IPS-NIHi11 (cell line): Measurements from ENCODE around the gene POLD3.

Experiments used
- DNase-seq: peaks from one replicate; pipeline ENCODE4 v3.0.0; 2012; ENCODE audit warnings: mixed read lengths, low spot score

POLD3 gene, protein sequence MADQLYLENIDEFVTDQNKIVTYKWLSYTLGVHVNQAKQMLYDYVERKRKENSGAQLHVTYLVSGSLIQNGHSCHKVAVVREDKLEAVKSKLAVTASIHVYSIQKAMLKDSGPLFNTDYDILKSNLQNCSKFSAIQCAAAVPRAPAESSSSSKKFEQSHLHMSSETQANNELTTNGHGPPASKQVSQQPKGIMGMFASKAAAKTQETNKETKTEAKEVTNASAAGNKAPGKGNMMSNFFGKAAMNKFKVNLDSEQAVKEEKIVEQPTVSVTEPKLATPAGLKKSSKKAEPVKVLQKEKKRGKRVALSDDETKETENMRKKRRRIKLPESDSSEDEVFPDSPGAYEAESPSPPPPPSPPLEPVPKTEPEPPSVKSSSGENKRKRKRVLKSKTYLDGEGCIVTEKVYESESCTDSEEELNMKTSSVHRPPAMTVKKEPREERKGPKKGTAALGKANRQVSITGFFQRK

DNA sequence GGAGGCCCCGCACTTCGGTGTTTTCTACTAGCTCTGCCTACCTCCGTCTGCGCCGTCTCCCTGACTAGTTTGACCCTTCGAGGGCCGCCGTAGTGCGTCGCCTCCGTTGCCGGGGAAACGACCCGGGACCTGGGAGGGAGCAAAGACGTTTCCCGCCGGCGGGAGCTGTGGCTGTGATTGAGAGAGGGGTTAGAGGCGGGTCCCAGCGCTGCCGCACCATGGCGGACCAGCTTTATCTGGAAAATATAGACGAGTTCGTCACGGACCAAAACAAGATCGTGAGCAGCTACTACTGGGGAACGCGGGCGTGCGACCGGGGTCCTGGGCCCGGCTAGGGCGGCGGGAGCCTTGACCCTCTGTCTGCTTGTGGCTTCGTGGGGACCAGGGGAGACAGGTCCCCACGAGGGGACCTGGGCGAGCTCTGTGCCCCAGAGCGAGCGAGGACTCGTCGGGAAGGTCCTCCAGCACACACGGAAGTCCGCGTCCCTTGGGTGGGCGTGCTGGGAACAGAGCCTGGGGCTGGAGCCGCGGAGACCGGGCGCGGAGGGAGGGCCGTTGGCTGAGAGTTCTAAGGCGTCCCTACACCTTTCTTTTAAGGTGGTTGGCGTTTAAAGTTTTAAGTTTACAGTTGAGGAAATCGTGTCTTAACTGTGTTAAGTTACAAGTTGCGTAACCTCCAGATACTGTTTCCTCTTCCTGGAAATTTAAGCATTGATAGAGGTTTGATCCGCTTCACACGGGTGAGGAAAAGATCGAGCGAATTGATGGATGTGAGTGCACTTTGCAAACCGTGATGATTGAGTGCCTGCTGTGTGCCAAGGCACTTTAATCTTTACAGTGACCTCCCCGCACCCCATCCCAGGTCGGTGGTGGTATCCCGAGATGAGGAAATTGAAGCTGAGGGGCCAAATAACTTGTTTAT is at the start of gene POLD3:
TSS of gene POLD3 (plus strand) at position 142 of the 922 bp plus-strand sequence. CDS start at position 219, 77 bp downstream.
- peak; percentile 92 for DNase-seq

DNA sequence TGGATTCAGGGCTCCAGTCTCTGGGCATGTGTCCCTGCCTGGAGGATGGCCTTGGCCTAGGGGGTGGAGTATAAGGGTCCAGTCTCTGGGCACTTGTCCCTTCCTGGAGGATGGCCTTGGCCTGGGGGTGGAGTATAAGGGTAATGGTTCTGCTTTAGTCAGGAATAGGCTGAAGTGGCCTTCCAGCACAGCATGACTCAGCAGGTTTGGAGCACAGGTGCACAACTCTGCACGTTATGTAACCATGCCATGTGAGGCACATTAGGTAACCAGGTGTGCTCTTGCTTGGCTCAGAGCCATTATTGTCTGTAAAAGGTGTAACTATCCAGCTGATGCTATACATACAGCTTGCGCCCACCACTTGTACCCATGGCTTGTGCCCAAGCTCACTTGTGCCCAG is 48.4 kb upstream of the POLD3 start:
- no peak for DNase-seq

DNA sequence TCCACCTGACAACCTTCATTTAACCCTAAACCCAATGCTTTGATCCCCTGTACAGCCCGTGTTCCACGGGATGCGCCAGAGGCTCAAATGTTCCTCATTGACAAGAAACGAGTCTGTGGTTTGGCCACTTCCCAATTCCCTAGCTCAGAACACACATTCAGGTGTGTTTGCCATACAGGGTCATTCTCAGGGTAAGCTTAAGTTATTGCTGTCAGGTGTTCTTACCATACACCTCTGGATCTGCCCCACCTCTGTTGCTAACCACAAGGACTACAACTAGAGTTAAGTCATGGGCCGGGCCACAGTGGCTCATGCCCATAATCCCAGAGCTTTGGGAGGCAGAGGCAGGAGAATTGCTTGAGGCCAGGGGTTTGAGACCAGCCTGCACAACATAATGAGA is 45.6 kb upstream of the POLD3 start:
- DNase-seq = no peak

- DNase-seq = no peak
Observed at GRCh38 chr11:74550991-74551753, 41.2 kb upstream of the POLD3 start.

GRCh38 chr11:74551754-74552145 is 40.6 kb upstream of the POLD3 start:
- no peak for DNase-seq

DNA sequence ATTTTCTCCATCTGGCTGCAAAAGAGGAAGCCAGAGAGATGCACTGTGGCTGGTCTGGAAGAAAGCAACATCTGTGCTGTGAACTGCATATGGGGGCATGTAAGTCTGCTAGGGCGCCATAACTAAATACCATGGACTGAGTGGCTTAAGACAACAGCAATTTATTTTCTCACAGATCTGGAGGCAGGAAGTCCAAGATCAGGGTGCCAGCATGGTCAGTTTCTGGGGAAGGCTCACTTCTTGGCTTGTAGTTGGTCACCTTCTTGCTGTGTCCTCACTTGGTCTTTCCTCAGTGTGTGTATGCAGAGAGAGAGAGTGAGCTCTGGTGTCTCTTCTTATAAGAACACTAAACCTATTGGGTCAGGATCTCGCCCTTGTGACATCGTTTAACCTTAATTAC is 34.9 kb upstream of the POLD3 start:
- DNase-seq = no peak

- DNase-seq = no peak
Observed at GRCh38 chr11:74559110-74559933, 33.1 kb upstream of the POLD3 start.

DNA sequence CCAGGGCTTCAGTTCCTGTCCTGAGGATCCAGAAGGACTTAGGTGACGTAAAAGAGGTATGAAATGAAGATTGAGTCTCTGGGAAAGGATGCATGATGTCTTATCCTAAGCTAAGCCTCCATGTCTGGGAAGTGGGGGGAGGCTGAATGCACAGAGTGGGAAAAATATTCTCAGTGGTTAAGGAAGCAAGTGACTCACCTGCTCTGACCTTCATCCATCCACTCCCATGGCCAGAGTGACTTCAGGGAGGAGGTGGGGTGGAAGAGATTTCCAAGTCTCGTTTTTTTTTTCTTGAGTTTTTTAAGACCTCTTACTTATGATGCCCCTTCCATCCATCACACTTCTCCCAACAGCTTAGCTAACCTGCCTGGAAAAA is 32.5 kb upstream of the POLD3 start:
- no peak for DNase-seq

- DNase-seq = no peak
Observed at GRCh38 chr11:74566146-74566960, 26.0 kb upstream of the POLD3 start.

DNA sequence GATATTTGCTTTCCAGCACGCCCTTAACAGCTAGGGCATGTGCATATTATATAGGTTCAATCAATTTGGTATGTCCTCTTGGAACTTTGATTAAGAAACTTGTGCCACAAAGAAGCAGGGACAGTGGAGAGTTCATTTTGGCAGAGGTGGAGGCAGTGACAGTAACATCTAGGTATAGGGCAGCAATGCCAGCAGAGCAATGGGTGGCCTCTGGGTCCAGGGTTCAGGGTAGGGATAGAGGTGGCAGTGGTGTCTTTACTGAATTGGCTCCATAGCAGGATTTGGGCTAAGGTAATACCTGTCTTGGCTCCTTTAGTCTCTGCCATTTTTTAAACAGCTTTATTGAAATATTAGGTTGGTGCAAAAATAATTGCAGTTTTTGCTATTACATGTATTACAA is 24.4 kb upstream of the POLD3 start:
- no peak for DNase-seq

- DNase-seq = peak; percentile 76
Observed at GRCh38 chr11:74570266-74571061, 21.9 kb upstream of the POLD3 start.

- DNase-seq = no peak
Observed at GRCh38 chr11:74571062-74571399, 21.4 kb upstream of the POLD3 start.

GRCh38 chr11:74572349-74572748 is 20.0 kb upstream of the POLD3 start:
- DNase-seq = no peak

GRCh38 chr11:74574563-74574962 is 17.8 kb upstream of the POLD3 start:
- no peak for DNase-seq

DNA sequence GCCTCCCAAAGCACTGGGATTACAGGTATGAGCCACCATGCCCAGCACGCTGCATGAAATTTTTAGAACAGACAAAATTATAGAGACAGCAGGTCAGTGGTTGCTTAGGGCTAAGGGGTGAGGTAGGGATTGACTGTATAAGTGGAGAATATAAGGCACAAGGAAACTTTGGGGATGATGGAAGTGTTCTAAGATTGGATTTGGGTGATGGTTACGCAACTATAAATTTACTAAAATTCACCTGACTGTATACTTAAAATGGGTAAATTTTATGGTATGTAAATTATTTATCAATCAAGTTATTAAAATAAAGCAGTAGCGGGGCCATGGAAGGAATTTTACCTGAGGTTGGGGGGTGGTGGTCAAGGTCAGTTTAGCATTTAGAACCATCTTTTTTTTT is 16.4 kb upstream of the POLD3 start:
- DNase-seq = no peak

DNA sequence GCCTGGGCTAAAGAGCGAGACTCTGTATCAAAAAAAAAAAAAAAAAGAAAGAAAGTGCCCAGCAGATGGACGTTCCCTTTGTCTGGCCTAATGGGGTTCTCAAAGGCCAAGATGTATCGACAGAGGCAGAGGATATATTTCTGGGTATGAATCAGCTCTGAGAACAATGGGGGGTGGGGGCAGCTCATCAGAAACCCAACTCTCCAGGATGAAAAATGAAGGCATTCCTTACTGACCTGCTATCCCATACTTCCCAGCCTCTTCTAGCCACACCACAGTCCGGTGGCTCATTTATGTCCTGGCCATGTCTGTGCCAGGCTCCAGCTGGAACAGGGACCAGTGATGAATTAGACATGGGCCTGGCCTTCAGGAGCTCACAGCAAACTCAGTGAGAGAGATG is 15.2 kb upstream of the POLD3 start:
- DNase-seq = no peak

DNA sequence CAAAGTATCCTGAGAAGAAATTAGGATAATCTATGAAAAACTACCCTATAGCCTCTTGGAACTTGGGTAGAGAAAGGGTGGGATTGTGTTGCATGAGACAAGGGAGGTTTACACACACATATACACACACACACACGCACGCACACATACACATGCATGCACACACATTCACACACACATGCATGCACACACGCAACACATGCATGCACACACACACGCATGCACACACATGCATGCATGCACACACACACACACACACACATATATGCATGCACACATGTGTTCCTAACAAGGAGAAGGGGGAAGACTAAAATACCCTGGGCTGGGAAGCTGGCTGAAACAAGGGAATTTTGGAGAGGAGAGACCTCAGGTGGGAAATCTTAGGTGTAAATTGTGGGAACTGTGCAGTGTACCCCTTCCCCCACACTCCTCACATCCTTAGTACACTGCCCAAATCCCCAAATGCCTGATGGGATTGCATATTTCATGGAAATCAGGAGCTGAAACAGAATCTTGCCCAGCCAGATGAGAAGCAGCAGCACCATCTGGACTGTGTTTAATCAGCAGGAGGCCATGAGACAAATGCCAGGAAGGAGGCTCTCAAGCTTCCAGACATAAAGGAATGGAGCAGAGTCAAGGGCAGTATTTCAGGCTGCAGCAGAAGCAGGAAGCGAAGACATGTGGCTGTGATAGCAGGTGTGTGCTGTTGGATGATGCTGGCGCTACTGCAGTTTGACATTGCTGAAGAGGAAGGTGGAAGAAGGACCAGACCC is 14.6 kb upstream of the POLD3 start:
- peak; percentile 21 for DNase-seq

DNA sequence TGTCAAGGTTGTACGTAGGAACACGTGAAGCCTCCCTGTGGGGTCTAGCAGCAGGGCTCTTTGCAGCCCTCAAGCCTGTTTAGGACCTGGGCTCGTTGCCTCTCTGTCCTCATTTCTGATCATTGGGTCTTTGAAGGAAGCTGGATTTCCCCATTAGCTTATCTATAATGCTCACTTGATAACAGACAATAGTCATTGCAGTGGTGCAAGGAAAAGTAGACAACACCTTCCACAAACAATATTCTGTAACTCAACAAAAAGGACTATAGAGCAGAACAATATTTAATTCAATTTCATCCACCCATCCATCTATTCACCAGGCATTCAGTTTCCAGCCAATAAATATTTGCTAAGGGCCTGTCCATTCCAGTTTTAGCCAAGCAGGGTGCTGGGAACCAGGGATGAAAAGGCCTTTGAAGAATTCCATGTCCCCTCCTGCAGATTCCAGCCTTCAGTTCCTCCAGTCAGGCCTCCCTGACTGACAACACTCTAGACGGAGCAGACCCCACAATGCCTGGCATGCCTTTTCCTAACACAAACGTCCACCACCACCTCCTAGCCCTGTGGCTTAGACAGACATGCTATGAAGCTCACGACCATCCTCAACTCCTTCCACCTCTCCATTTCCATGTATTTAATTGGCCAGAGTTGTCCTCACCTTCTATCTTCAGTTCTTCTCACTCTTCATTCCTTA is 12.7 kb upstream of the POLD3 start:
- no peak for DNase-seq
